Kidney (tissue), 14 donors: ENCODE results near the gene ZNRF3. TPM values are rescaled to one million over a fixed set of nuclear protein-coding genes. Genes with fewer than 3 reads are reported as not detected.
A peak's percentile ranks its signal among the peaks of the same experiment; 100 is the strongest.

ENCODE experiments used
- DNase-seq, 5 donors: peaks; one replicate each; pipeline ENCODE4 v3.0.0-alpha.2; 2013 to 2020
- FAIRE-seq: peaks from 2 replicates; lab custom pipeline; 2012; peaks lifted over from hg19 to GRCh38; lab: Jason Lieb, UNC
- H3K27ac ChIP-seq, 2 donors: one replicate each; pipeline ENCODE4 v1.7.0; 2013; ENCODE audit warnings: low read depth in 2 of 2, low read length in 2 of 2, inconsistent platforms in 1 of 2
- H3K27me3 ChIP-seq: one replicate; pipeline ENCODE4 v1.7.1; 2013; ENCODE audit warnings: low read length, inconsistent platforms; ENCODE audit not compliant: control insufficient read depth, insufficient read depth
- H3K36me3 ChIP-seq, 3 donors: one replicate each; pipeline versions ENCODE4 v1.7.0 to v1.7.1; 2013; ENCODE audit warnings: low read length in 3 of 3, control low read depth in 1 of 3, inconsistent platforms in 1 of 3; ENCODE audit not compliant: insufficient read depth in 3 of 3, control insufficient read depth in 2 of 3
- H3K4me1 ChIP-seq, 3 donors: one replicate each; pipeline versions ENCODE4 v1.7.0 to v1.7.1; 2013; ENCODE audit warnings: low read length in 3 of 3, inconsistent platforms in 1 of 3, low read depth in 1 of 3; ENCODE audit not compliant: control insufficient read depth in 2 of 3, insufficient read depth in 2 of 3
- H3K4me3 ChIP-seq, 3 donors: one replicate each; pipeline versions ENCODE4 v1.7.0 to v1.8.1; 2013; ENCODE audit warnings: low read length in 3 of 3, control low read depth in 1 of 3, inconsistent platforms in 1 of 3
- H3K9ac ChIP-seq, 3 donors: one replicate each; pipeline versions ENCODE4 v1.7.0 to v1.7.1; 2013; ENCODE audit warnings: low read length in 3 of 3, control low read depth in 1 of 3, inconsistent platforms in 1 of 3
- H3K9me3 ChIP-seq, 3 donors: one replicate each; pipeline versions ENCODE4 v1.7.0 to v1.7.1; 2013; ENCODE audit warnings: low read length in 3 of 3, control low read depth in 1 of 3, inconsistent platforms in 1 of 3; ENCODE audit not compliant: control insufficient read depth in 2 of 3, insufficient read depth in 1 of 3
- CTCF ChIP-seq: IDR thresholded peaks from 3 replicates; pipeline ENCODE4 v1.5.1; 2012; ENCODE audit warnings: mild to moderate bottlenecking, moderate library complexity, borderline replicate concordance; ENCODE audit not compliant: insufficient read depth; ENCODE audit errors: extremely low read depth
- intact Hi-C: fragments of 100-400 bp; cut with DNase I; formaldehyde crosslinking; loops from one replicate; pipeline ENCODE4 v1.11.1; 2022
- polyA plus RNA-seq: library from polyadenylated mRNA; stranded (reverse); fragments of 350-450 nt; fragmentation: Illumina TruSeq; extraction: RNeasy Lipid Tissue Mini Kit (QIAGEN cat#74804); gene quantifications from one replicate; pipeline ENCODE4 v1.2.3, GENCODE V29; 2014; ENCODE audit warnings: low read depth, low replicate concordance; ENCODE audit not compliant: insufficient read depth
- total RNA-seq: library from RNA; stranded (reverse); fragmentation: NEBNext Ultra II Directional; extraction: Animal tissue kit (Norgen Biotek cat#: 25700); gene quantifications from one replicate; pipeline ENCODE4 v1.2.1, GENCODE V29; 2021
- donor health status: control.
- donor health status: control.
- donor health status: control.
- donor health status: control.
- donor health status: control.
- donor health status: DM: yes; HTN: yes; CAD: no.
- donor health status: Normal renal cell carcinoma (clear cell type).

ZNRF3 gene
- total and polyA plus RNA-seq, 2 donors from 2014 or later, result 6.8 to 24.4 TPM

- no peak overlapping the region for H3K27ac ChIP-seq
- peaks cover 0 to 11% (median 6%) of the 10 kb centered on the region in 3 donors for H3K4me1 ChIP-seq
- no peak for TF ChIP-seq CTCF
- FAIRE-seq (no peak), DNase-seq (no peak)
- intact Hi-C loops, result no loop called here
- no peak overlapping the region for H3K4me3 ChIP-seq
- H3K9ac ChIP-seq, result no peak overlapping the region
- H3K27me3 ChIP-seq, result no peaks in the 10 kb centered on the region
- H3K9me3 ChIP-seq, result no peaks in the 10 kb centered on the region
- H3K36me3 ChIP-seq, result no peaks in the 10 kb centered on the region
Measured at GRCh38 chr22:29070490-29070889, 187.1 kb downstream of the ZNRF3 start.

- no peak overlapping the region for H3K27ac ChIP-seq
- no peak for FAIRE-seq
- TF ChIP-seq CTCF, result no peak
- peak overlapping the region; percentile 14 to 54 (median 52) for H3K4me3 ChIP-seq
- H3K27me3 ChIP-seq, result no peaks in the 10 kb centered on the region
- peak; percentile 51 to 81 (median 79) for DNase-seq
- no peaks in the 10 kb centered on the region for H3K9me3 ChIP-seq
- peaks cover 0 to 11% (median 6%) of the 10 kb centered on the region in 3 donors for H3K4me1 ChIP-seq
- no peak overlapping the region for H3K9ac ChIP-seq
- intact Hi-C loops, result no loop called here
- no peaks in the 10 kb centered on the region for H3K36me3 ChIP-seq
Measured at GRCh38 chr22:29071261-29072045, 188.1 kb downstream of the ZNRF3 start.

- Histone ChIP-seq H3K4me3 (peak overlapping the region; percentile 12 to 63 (median 54)), H3K27ac (no peak overlapping the region), H3K9me3 (no peaks in the 10 kb centered on the region), H3K9ac (no peak overlapping the region), H3K36me3 (no peaks in the 10 kb centered on the region), H3K27me3 (no peaks in the 10 kb centered on the region), H3K4me1 (peaks cover 0 to 11% (median 6%) of the 10 kb centered on the region in 3 donors)
- intact Hi-C loops, result no loop called here
- DNase-seq (peak; percentile 91 to 98 (median 94)), FAIRE-seq (no peak)
- TF ChIP-seq CTCF, result no peak
Measured at GRCh38 chr22:29072193-29072978, 189.0 kb downstream of the ZNRF3 start.
